GM10266 (cell line): ENCODE results near the gene CTSD.
A peak's percentile ranks its signal among the peaks of the same experiment; 100 is the strongest.

Experiments used
- DNase-seq: peaks from one replicate; pipeline ENCODE4 v3.0.0; 2012; ENCODE audit errors: extremely low spot score
- CTCF ChIP-seq: IDR thresholded peaks from 2 replicates; pipeline ENCODE4 v1.5.1; 2012; ENCODE audit warnings: mild to moderate bottlenecking, low read depth; ENCODE audit not compliant: control insufficient read depth, insufficient read depth; ENCODE audit errors: missing control alignments

The CTSD gene

GRCh38 chr11:1765871-1766718, 2.4 kb upstream of the CTSD start:
- no peak for TF ChIP-seq CTCF
- DNase-seq, result no peak

DNA sequence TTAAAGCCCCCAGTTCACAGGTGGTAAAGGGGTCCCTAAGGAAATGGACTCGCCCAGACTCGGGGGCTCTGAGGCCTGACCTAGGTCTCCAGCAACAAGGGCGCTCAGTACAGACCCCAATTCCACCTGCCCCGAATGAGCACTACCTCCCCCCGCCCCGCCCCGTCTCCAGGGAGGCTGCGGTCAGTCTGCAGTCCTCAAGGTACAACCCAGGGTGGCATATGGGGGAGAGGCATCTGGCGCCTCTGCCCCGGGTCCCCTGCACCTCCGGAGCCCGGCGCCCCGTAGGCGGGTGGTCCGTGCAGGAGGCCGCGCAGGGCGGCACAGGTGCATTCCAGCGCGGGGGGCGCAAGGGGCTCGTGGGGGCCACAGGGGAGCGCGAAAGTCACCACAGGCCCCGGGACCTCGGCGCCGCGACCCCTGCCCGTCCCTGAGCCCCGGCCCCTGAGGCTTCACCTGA, 361 bp downstream of the CTSD start:
- DNase-seq, result peak; percentile 55
- no peak for TF ChIP-seq CTCF

GRCh38 chr11:1762537-1763302, 1.0 kb downstream of the CTSD start:
- TF ChIP-seq CTCF, result no peak
- no peak for DNase-seq

- no peak for DNase-seq
- TF ChIP-seq CTCF, result no peak
Observed at GRCh38 chr11:1761857-1762536, 1.7 kb downstream of the CTSD start.

- no peak for TF ChIP-seq CTCF
- no peak for DNase-seq
Observed at GRCh38 chr11:1761110-1761856, 2.4 kb downstream of the CTSD start.

- TF ChIP-seq CTCF, result no peak
- DNase-seq, result no peak
Observed at GRCh38 chr11:1760351-1761109, 3.2 kb downstream of the CTSD start.
